ENCODE measurements around the gene CELF5. TPM values are rescaled to one million over a fixed set of nuclear protein-coding genes. Genes with fewer than 3 reads are reported as not detected.

The CELF5 gene
- total and polyA plus RNA-seq, 2 experiments from 2014 or later = 1.1 TPM; not detected in 1

DNA sequence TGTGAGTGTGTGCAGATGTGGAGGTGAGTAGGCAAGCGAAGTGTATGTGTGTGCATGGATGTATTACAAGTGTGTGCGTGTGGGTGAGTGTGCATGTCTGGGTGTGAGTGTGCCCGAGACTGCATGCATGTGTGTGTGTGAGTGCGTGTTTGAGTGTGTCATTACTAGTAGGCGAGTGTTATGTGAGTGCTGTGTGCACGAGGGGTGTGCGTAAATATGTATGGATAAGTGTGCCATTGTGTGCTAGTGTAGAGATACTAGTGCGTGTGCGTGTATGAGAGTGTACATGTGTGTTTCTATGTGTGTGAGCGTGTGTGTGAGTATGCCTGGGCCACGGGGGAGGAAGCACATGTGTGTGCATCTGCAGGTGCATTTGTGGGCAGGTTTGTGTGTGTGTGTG, 53.8 kb downstream of the CELF5 start:
- in situ Hi-C loops (cut with MboI) = no loop called here
- Histone ChIP-seq H3K27ac (no peak overlapping the region), H3K36me3 (ENCODE audit: low read depth) (no peaks in the 10 kb centered on the region), H3K27me3 (replicated peaks; ENCODE audit: insufficient read depth) (peaks cover 15% of the 10 kb centered on the region), H3K4me3 (no peak overlapping the region), H4K20me1 (ENCODE audit: insufficient read depth) (no peaks in the 10 kb centered on the region), H3K9ac (no peak overlapping the region), H3K4me2 (ENCODE audit: unreplicated experiment) (no peak overlapping the region), H2AFZ (no peak overlapping the region), H3K9me3 (ENCODE audit: low read depth) (no peaks in the 10 kb centered on the region), H3K9me2 (ENCODE audit: insufficient read depth) (no peaks in the 10 kb centered on the region), H3K4me1 (ENCODE audit: insufficient read depth) (no peaks in the 10 kb centered on the region), H3F3A (ENCODE audit: insufficient read depth) (no peaks in the 10 kb centered on the region), H3K79me2 (ENCODE audit: insufficient read depth) (no peaks in the 10 kb centered on the region)
- no peak for TF ChIP-seq EZH2 (IDR thresholded peaks at IDR 0.05; ENCODE audit: insufficient read depth, poor library complexity, severe bottlenecking)
- no peak for TF ChIP-seq EZH2phosphoT487 (IDR thresholded peaks at IDR 0.05; ENCODE audit: insufficient read depth, low read depth)
- 74 to 79% methylated on average over 11 of the region's 11 CpGs for WGBS, 2 experiments (ENCODE audit: low coverage in 1 of 2, low lambda C conversion rate in 2 of 2, missing lambda C conversion rate in 2 of 2)
- no peak for DNase-seq

DNA sequence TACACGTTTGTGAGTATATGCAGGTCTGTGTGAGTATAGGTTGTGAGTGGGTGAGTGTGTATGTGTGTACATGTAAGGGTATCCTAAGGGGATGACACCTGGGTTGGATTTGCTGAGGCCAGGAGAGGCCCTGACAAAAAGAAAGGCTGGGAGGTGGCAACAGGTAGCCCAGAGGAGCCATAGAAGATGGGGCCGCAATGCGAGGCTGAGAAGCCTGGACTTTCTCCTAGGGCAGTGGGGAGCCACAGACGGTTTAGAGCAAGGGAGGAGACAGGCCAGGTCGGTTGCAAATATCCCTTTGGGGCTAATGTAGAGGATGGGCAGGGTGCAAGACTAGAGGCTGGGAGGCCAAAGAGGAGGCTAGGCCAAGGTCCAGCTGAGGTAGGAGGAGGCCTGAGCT, 54.3 kb downstream of the CELF5 start:
- TF ChIP-seq EZH2 (IDR thresholded peaks at IDR 0.05; ENCODE audit: insufficient read depth, poor library complexity, severe bottlenecking) (no peak), EZH2phosphoT487 (IDR thresholded peaks at IDR 0.05; ENCODE audit: insufficient read depth, low read depth) (no peak)
- Histone ChIP-seq H3K79me2 (ENCODE audit: insufficient read depth) (no peaks in the 10 kb centered on the region), H3K9me3 (ENCODE audit: low read depth) (no peaks in the 10 kb centered on the region), H3K36me3 (ENCODE audit: low read depth) (no peaks in the 10 kb centered on the region), H3K9ac (no peak overlapping the region), H4K20me1 (ENCODE audit: insufficient read depth) (no peaks in the 10 kb centered on the region), H3K4me2 (ENCODE audit: unreplicated experiment) (no peak overlapping the region), H3K27ac (no peak overlapping the region), H3F3A (ENCODE audit: insufficient read depth) (no peaks in the 10 kb centered on the region), H3K4me3 (no peak overlapping the region), H2AFZ (no peak overlapping the region), H3K4me1 (ENCODE audit: insufficient read depth) (no peaks in the 10 kb centered on the region), H3K9me2 (ENCODE audit: insufficient read depth) (no peaks in the 10 kb centered on the region), H3K27me3 (replicated peaks; ENCODE audit: insufficient read depth) (peaks cover 15% of the 10 kb centered on the region)
- WGBS, 2 experiments (ENCODE audit: low coverage in 1 of 2, low lambda C conversion rate in 2 of 2, missing lambda C conversion rate in 2 of 2) = 78 to 81% methylated on average over 5 of the region's 5 CpGs
- no peak for DNase-seq
- in situ Hi-C loops (cut with MboI) = no loop called here

DNA sequence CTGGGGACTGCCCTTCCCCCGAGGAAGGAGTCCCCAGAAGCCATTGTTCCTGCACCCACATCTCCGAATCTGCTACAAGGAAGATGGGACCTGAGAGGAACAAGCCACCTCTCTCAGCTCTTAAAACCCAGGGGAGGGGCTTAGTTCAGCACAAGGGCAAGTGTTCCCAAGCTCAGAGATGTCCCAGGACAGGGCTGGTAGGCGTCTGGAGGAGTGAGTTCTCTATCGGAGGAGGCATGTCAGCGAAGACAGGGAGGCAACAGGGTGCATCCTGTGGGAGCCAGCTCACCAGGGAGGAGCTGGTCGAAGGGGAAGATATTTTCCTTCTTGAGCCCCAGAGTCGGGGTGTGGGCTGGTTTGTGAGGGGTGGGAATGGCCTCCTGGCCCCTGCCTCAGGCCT, 54.8 kb downstream of the CELF5 start:
- Histone ChIP-seq H4K20me1 (ENCODE audit: insufficient read depth) (no peaks in the 10 kb centered on the region), H3K27ac (no peak overlapping the region), H3F3A (ENCODE audit: insufficient read depth) (no peaks in the 10 kb centered on the region), H3K79me2 (ENCODE audit: insufficient read depth) (no peaks in the 10 kb centered on the region), H3K27me3 (replicated peaks; ENCODE audit: insufficient read depth) (peaks cover 15% of the 10 kb centered on the region), H3K9me3 (ENCODE audit: low read depth) (no peaks in the 10 kb centered on the region), H3K36me3 (ENCODE audit: low read depth) (no peaks in the 10 kb centered on the region), H3K9me2 (ENCODE audit: insufficient read depth) (no peaks in the 10 kb centered on the region), H3K4me2 (ENCODE audit: unreplicated experiment) (no peak overlapping the region), H3K9ac (no peak overlapping the region), H2AFZ (no peak overlapping the region), H3K4me3 (no peak overlapping the region), H3K4me1 (ENCODE audit: insufficient read depth) (no peaks in the 10 kb centered on the region)
- in situ Hi-C loops (cut with MboI) = no loop called here
- WGBS, 2 experiments (ENCODE audit: low coverage in 1 of 2, low lambda C conversion rate in 2 of 2, missing lambda C conversion rate in 2 of 2) = 53 to 54% methylated on average over 5 to 7 of the region's 7 CpGs
- DNase-seq = no peak
- no peak for TF ChIP-seq EZH2phosphoT487 (IDR thresholded peaks at IDR 0.05; ENCODE audit: insufficient read depth, low read depth)
- TF ChIP-seq EZH2 (IDR thresholded peaks at IDR 0.05; ENCODE audit: insufficient read depth, poor library complexity, severe bottlenecking) = no peak

DNA sequence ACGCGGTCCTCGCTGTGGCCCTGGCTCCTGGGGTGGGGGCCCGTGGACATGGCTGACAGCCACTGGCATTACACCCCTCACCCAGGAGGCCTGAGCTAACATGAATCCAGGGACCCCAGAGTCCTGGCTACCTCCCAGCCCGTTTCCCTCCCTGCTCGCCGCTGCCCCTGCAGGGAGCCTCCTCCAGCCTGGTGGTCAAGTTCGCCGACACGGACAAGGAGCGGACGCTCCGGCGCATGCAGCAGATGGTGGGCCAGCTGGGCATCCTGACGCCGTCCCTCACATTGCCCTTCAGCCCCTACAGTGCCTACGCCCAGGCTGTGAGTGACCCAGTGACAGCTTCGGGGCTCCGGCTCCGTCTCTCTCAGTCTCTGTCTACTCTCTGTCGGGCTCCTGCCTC, 56.6 kb downstream of the CELF5 start:
- no peak overlapping the region for H3K4me2 ChIP-seq (ENCODE audit: unreplicated experiment)
- no peak overlapping the region for H2AFZ ChIP-seq
- DNase-seq = no peak
- H3K27me3 ChIP-seq (replicated peaks; ENCODE audit: insufficient read depth) = peaks cover 12% of the 10 kb centered on the region
- no peak overlapping the region for H3K4me3 ChIP-seq
- no peak overlapping the region for H3K9ac ChIP-seq
- H3K36me3 ChIP-seq (ENCODE audit: low read depth) = no peaks in the 10 kb centered on the region
- no peak overlapping the region for H3K27ac ChIP-seq
- 66 to 68% methylated on average over 21 of the region's 21 CpGs for WGBS, 2 experiments (ENCODE audit: low coverage in 1 of 2, low lambda C conversion rate in 2 of 2, missing lambda C conversion rate in 2 of 2)
- in situ Hi-C loops (cut with MboI) = no loop called here
- H3F3A ChIP-seq (ENCODE audit: insufficient read depth) = no peaks in the 10 kb centered on the region
- H3K9me2 ChIP-seq (ENCODE audit: insufficient read depth) = no peaks in the 10 kb centered on the region
- H3K4me1 ChIP-seq (ENCODE audit: insufficient read depth) = no peaks in the 10 kb centered on the region
- no peaks in the 10 kb centered on the region for H3K79me2 ChIP-seq (ENCODE audit: insufficient read depth)
- H3K9me3 ChIP-seq (ENCODE audit: low read depth) = no peaks in the 10 kb centered on the region
- TF ChIP-seq EZH2phosphoT487 (IDR thresholded peaks at IDR 0.05; ENCODE audit: insufficient read depth, low read depth) (no peak), EZH2 (IDR thresholded peaks at IDR 0.05; ENCODE audit: insufficient read depth, poor library complexity, severe bottlenecking) (no peak)
- H4K20me1 ChIP-seq (ENCODE audit: insufficient read depth) = no peaks in the 10 kb centered on the region

DNA sequence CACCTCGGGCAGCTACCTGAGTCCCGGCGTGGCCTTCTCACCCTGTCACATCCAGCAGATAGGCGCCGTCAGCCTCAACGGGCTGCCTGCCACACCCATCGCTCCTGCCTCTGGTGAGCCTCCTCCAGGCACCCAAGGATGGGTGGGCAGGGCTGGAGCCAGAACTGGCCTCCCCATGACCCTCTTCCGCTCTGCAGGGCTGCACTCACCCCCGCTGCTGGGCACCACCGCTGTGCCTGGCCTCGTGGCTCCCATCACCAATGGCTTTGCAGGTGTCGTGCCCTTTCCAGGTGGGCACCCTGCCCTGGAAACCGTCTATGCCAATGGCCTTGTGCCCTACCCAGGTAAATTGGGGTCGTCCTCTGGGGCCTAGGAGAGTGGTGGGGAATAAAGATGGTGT, 57.7 kb downstream of the CELF5 start:
- in situ Hi-C loops (cut with MboI) = no loop called here
- 71 to 75% methylated on average over 14 of the region's 14 CpGs for WGBS, 2 experiments (ENCODE audit: low coverage in 1 of 2, low lambda C conversion rate in 2 of 2, missing lambda C conversion rate in 2 of 2)

More for the DNA sequence above, 57.7 kb downstream of the CELF5 start:
- no peak for TF ChIP-seq EZH2phosphoT487 (IDR thresholded peaks at IDR 0.05; ENCODE audit: insufficient read depth, low read depth)
- no peak for TF ChIP-seq EZH2 (IDR thresholded peaks at IDR 0.05; ENCODE audit: insufficient read depth, poor library complexity, severe bottlenecking)
- H3K9me3 ChIP-seq (ENCODE audit: low read depth) = no peaks in the 10 kb centered on the region
- H3K9ac ChIP-seq = no peak overlapping the region
- H3K4me2 ChIP-seq (ENCODE audit: unreplicated experiment) = no peak overlapping the region
- H3K27me3 ChIP-seq (replicated peaks; ENCODE audit: insufficient read depth) = peaks cover 12% of the 10 kb centered on the region
- H3K79me2 ChIP-seq (ENCODE audit: insufficient read depth) = no peaks in the 10 kb centered on the region
- no peak overlapping the region for H3K4me3 ChIP-seq
- H4K20me1 ChIP-seq (ENCODE audit: insufficient read depth) = no peaks in the 10 kb centered on the region
- no peaks in the 10 kb centered on the region for H3F3A ChIP-seq (ENCODE audit: insufficient read depth)
- no peaks in the 10 kb centered on the region for H3K36me3 ChIP-seq (ENCODE audit: low read depth)
- H2AFZ ChIP-seq = no peak overlapping the region
- no peaks in the 10 kb centered on the region for H3K4me1 ChIP-seq (ENCODE audit: insufficient read depth)
- H3K9me2 ChIP-seq (ENCODE audit: insufficient read depth) = no peaks in the 10 kb centered on the region
- no peak overlapping the region for H3K27ac ChIP-seq
- DNase-seq = no peak

All from GM23248 (cell line).